GM18519 (cell line): ENCODE measurements around the gene GAB4.
"Not testable (repeated sequence)": the region's sequence is repeated elsewhere in the genome, so short reads cannot be mapped to it uniquely, and the experiment has no call there.

ENCODE experiments used
- ATAC-seq: cut with Tn5 transposase; IDR thresholded peaks from one replicate; pipeline ENCODE4 v1.9.1; 2021; ENCODE audit warnings: mild to moderate bottlenecking, moderate library complexity; ENCODE audit not compliant: unreplicated experiment, low FRiP score

The GAB4 gene

GRCh38 chr22:16960220-16960883 lies 47.7 kb downstream of the GAB4 start:
- no peak for ATAC-seq

- no peak for ATAC-seq
These were observed 48.6 kb downstream of the GAB4 start for GRCh38 chr22:16959345-16959930.

GRCh38 chr22:16958475-16958874 lies 49.5 kb downstream of the GAB4 start:
- ATAC-seq: no peak

DNA sequence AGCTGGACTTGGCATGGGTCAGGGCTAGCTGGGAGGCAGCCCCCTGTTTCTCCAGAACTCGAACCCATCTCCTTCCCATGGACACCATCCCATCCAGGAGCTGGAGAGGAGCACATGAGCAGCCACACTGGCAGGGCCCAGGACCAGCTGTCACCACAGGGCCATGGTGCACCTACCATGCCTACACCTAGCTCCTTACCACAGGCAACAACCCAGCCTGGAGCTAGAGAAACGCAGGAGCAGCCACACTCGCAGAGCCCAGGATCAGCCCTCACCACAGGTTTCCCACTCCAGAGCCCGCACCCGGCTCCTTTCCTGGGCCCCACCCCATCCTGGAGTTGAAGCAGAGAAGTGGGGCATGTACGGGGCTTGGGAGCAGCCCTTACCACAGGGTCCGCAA lies 50.2 kb downstream of the GAB4 start:
- no peak for ATAC-seq

DNA sequence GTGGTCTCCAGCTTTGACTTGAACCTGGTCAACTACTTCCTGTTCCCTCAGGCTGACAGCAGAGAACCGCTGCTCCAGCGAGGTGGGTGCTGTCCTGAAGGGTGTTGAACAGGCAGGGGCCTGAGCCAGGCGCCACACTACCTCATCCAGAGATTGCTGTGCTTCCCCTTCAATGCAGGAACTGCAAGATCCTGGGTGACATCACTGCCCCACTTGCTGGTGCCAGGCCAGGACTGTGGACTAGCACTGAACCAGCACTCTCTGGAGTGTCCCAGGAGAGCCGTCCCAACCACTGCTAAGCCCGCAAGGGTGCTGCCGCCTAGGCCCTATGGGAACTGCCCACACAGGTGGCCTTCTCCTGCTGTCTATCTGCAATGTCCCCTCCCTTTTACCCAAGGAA lies 51.7 kb downstream of the GAB4 start:
- no peak for ATAC-seq

- ATAC-seq: no peak
These were observed 52.3 kb downstream of the GAB4 start for GRCh38 chr22:16955678-16956210.

- no peak for ATAC-seq
These were observed 52.9 kb downstream of the GAB4 start for GRCh38 chr22:16955081-16955480.

- ATAC-seq: no peak
These were observed 54.0 kb downstream of the GAB4 start for GRCh38 chr22:16954060-16954403.

DNA sequence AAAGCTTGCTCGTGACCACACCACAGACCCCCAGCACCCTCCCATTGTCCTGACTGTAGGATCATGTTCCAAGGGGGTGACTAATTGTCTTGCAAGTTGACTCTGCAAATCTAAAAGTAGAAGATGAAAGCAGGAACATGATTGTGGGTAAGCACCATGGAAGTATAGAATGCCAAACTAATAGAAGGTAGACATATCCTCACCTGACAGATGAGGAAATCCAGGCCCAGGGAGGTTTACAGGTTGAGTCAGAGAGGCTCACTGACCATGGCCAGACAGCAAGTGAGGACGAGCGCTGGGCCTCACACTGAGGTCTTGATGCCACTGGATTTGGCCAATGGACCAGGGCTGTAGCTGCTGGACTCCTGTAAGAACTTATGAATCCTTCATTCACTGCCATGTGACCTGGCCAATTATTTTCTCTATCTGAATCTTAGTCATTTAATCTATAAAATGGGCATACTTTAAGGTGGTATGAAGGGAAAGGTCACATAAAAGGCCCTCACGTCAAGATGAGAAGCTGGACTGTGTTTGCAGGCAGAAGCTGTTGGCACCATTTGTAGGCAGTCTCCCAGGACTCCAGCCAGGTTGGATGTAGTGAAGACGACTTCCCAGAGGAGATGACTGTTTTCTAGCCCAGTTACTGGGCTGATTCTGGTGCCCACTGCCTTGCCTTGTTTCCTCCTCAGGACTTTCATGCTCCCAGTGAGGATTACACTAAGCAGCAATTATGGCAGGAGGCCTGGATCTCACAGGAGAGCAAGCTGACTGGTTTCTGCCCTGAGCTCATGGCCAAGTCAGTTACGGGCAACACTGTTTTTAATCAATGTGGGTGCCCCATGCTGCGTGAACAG lies 54.6 kb downstream of the GAB4 start:
- no peak for ATAC-seq

DNA sequence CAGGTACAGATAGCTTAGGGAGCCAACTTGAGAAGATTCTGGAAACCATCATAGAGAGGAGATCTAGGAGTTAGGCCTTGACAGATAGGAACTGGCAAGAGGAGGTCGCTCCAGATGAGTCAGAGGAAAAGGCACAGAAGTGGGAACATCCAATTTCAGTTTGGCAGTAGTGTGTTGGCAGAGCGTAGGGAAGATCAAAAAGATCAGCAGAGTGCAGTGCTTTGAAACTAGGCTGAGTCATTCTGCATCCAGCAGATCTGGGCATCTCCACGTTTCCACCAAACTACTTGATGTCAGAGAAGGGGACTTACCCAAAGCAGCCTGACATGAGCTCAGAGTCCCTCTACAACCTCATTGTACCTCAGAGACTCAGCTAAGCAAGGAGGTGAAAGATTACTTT lies 58.5 kb downstream of the GAB4 start:
- ATAC-seq: no peak

DNA sequence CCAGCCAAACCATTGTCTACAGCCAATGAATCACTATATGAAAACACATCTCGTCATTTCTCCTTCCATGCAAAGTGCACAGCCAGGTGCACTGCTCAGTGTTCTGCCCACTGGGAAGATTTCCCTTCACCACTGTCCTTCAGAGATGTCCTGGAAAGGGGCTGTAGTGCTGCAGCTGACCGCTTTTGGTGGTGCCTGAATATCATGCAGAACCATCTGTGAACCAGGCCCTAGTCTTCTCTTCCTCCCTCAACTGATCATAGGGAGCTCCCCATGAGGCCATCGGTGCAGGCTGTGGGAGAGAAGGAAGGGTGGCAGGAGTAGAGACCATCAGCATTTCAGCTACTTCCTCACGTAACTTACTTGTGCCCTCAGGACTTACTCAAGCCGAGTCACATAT lies 70.2 kb downstream of the GAB4 start:
- ATAC-seq: no peak

GRCh38 chr22:16937209-16937608 lies 70.8 kb downstream of the GAB4 start:
- ATAC-seq: not testable (repeated sequence)

- no peak for ATAC-seq
These were observed 71.4 kb downstream of the GAB4 start for GRCh38 chr22:16936625-16937024.

DNA sequence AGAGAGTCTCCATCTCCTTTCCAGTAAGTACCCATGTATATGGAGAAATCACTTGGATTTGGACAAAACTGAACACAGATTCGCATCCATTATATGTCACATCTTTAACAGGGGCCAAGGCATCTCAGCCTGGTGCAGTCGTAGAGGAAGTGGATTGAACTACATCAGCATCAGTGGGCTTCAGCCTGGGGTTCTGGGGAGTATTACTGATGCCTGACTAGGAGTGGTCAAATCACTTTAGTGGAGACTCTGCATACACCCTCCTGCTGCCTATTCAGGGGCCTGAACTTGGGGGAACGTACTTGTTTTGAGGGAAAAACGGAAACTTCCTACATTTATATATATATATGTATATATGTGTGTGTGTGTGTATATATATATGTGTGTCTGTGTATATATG lies 72.8 kb downstream of the GAB4 start:
- ATAC-seq: no peak

GRCh38 chr22:16933291-16934282 lies 74.4 kb downstream of the GAB4 start:
- ATAC-seq: no peak

DNA sequence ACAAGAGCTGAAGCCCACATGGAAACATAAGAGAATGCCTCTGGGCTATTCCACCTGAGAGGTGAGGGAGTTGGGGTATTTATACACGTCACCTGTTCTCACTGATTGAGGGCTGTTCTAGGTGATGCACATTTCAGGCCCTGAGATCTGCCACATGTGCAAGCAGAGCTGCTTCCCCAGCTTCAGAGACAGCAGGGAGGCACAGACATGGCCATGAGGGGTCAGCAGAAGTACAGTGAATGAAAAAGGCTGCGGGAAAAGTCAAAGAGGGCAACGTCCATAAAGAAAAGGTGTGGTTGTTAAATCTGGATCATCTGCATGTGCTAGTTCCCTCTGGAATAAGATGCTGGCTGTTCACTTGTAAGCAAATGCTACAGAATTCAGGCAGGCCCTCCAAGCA lies 75.4 kb downstream of the GAB4 start:
- ATAC-seq: no peak

- no peak for ATAC-seq
These were observed 82.5 kb downstream of the GAB4 start for GRCh38 chr22:16925407-16925966.

DNA sequence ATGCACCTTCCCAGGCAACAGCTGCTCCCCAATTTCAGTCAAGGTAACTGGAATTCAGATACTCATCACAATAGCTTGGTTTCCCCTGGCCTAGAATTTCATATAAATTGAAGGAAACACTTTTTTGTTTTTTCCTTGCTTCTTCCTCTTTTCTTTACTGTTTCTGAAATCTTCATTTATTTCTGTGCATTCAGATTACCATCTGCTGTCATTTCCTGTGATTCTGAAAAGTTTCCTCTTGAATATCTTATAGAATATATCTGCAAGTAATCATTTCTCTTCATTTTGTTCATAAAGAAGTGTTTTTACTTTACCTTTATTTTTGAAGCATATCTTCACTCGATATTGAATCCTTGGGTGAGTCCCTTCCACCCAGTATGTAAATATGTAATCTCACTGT lies 85.3 kb downstream of the GAB4 start:
- no peak for ATAC-seq

GRCh38 chr22:16922076-16922475 lies 85.9 kb downstream of the GAB4 start:
- ATAC-seq: no peak
